ENCODE data around the gene CCDC144A. TPM values are rescaled to one million over a fixed set of nuclear protein-coding genes. Genes with fewer than 3 reads are reported as not detected.
"Not testable (repeated sequence)": the region's sequence is repeated elsewhere in the genome, so short reads cannot be mapped to it uniquely, and the experiment has no call there.

Gene CCDC144A
- total RNA-seq, 1 donor from 2014 or later, result 0.58 TPM

- no peak for TF ChIP-seq CTCF (conservative IDR thresholded peaks at IDR 0.05; ENCODE audit: low read depth, low read length)
- no peak overlapping the region for H3K4me3 ChIP-seq (ENCODE audit: low read depth, low read length)
- no peak for DNase-seq (ENCODE audit: low read depth)
Observed at GRCh38 chr17:16820979-16821543, 131.0 kb downstream of the CCDC144A start.

- H3K4me3 ChIP-seq (ENCODE audit: low read depth, low read length); DNase-seq (ENCODE audit: low read depth): not testable (repeated sequence)
Observed at GRCh38 chr17:16822133-16822532, 132.1 kb downstream of the CCDC144A start.

- DNase-seq (ENCODE audit: low read depth); H3K4me3 ChIP-seq (ENCODE audit: low read depth, low read length): not testable (repeated sequence)
Observed at GRCh38 chr17:16823768-16824406, 133.8 kb downstream of the CCDC144A start.

Other genes with a start within 250 kb of the CCDC144A start
- gene LRRC75A, start 198.0 kb upstream of the CCDC144A start, total RNA-seq, result 0.22 and 0.23 TPM in 2 replicates
- 3.3 and 5.2 TPM in 2 replicates for gene ZNF287, start 121.0 kb upstream of the CCDC144A start, total RNA-seq
- 1.3 and 1.8 TPM in 2 replicates for gene ZNF624, start 36.4 kb upstream of the CCDC144A start, total RNA-seq